A673 (cell line): ENCODE data around the gene APOOL.

Experiments
- CTCF ChIP-seq: fragments of 300-800, 200-600 bp; sonication (generic); conservative IDR thresholded peaks from 2 replicates; pipeline ENCODE4 v1.5.1; 2017; ENCODE audit warnings: low read depth, mild to moderate bottlenecking, antibody characterized with exemption, low read length, moderate library complexity, mixed read lengths
- EZH2 ChIP-seq: fragments of 200-600 bp; sonication (generic); IDR thresholded peaks from 2 replicates; pipeline ENCODE4 v1.6.1; 2017; ENCODE audit warnings: borderline replicate concordance, low read depth, mild to moderate bottlenecking, mixed read lengths, antibody characterized with exemption, low read length; ENCODE audit not compliant: poor library complexity, severe bottlenecking

DNA sequence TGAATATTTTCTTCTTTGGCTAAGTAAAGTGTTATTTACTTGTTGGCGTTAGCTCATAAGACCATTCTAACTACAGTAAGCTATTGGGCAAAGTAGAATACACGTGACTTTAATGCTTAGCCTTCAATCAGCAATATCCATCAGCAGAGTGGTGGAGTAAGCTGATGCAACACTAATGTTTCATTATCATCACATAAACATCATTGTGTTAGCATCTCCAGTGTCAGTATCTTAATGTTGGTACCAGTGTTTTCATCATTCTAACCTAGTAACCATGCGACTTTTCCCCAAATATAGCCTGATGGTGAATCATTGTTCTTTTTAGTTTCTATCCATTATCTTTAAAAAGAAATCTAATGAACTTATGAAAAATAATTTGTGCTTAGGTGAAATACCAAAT lies 48.5 kb downstream of the APOOL start:
- TF ChIP-seq CTCF: no peak
- no peak for TF ChIP-seq EZH2
